ENCODE measurements around the gene ADD3. TPM values are rescaled to one million over a fixed set of nuclear protein-coding genes. Genes with fewer than 3 reads are reported as not detected.

ADD3 gene
- total and polyA plus RNA-seq, 10 of the 15 experiments (the other 5 are each of a cell fraction or from before 2014, with no cell fraction given): 27.3 to 129 (median 67.8) TPM

DNA sequence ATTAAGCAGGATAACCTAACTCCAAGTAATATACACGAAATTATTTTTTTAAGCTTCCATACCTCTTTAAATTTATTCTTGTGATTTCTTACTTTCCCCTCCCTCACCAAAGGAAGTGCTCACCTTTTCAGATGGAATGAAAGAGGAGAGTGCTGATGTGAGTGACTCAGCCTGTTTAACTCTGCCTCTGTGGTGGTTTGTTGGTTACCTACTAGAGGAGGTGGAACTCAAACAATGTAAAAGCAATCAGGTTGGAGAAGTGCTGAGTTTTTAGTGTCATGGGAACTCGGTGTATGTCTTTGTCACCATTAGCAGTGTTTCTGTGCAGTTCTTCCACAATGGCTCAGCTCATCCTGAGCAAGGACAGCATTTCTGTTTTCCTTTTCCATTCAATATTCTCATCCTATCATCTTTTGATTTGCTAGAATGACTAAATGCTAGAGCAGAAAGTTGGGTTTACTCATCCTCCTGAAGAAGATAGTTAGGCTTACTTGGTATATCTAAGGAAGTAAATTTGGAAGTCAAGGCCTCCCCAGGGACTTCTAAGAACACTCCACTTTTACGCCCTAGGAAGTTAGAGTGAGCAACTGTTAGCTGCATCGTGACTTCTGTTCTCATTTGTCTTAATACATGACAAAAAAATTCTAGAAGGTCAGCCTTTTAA lies 6.0 kb downstream of the ADD3 start:
- intact Hi-C loops (cut with micrococcal nuclease; ENCODE audit: unreplicated experiment): loop anchor here (5.0 kb wide), 1 partner anchor 36 kb away; no protein-coding TSS in a partner anchor
- in situ Hi-C loops (cut with MboI): no loop called here
- TF ChIP-seq BMI1 (IDR thresholded peaks at IDR 0.05; ENCODE audit: borderline replicate concordance): no peak
- no peak for TF ChIP-seq CBFB (IDR thresholded peaks at IDR 0.05; ENCODE audit: low read depth)
- no peak for TF ChIP-seq BACH1 (IDR thresholded peaks at IDR 0.05; ENCODE audit: borderline replicate concordance)
- no peak for TF ChIP-seq HDGF (IDR thresholded peaks at IDR 0.05)
- TF ChIP-seq KDM1A (IDR thresholded peaks at IDR 0.05; ENCODE audit: borderline replicate concordance): no peak
- TF ChIP-seq NFIC (IDR thresholded peaks at IDR 0.05; ENCODE audit: low read depth, low read length): no peak
- TF ChIP-seq EGR1 (IDR thresholded peaks at IDR 0.05; ENCODE audit: borderline replicate concordance in 1 of 2, low read depth in 2 of 2, low read length in 2 of 2): no peak
- TF ChIP-seq SPI1 (IDR thresholded peaks at IDR 0.05; ENCODE audit: borderline replicate concordance, insufficient read depth, low read depth, low read length): no peak
- TF ChIP-seq NR2F1 (conservative IDR thresholded peaks at IDR 0.05): no peak
- TF ChIP-seq IRF4 (IDR thresholded peaks at IDR 0.05; ENCODE audit: low read depth, low read length): no peak
- no peak for TF ChIP-seq SMC3 (IDR thresholded peaks at IDR 0.05; ENCODE audit: borderline replicate concordance, low read length)
- no peak for TF ChIP-seq ZNF274 (IDR thresholded peaks at IDR 0.05; ENCODE audit: insufficient read depth, insufficient read length)
- TF ChIP-seq PAX5 (IDR thresholded peaks at IDR 0.05; ENCODE audit: borderline replicate concordance, low read depth, low read length): no peak
- TF ChIP-seq DPF2 (IDR thresholded peaks at IDR 0.05): no peak
- no peak for TF ChIP-seq ZBTB40 (IDR thresholded peaks at IDR 0.05; ENCODE audit: borderline replicate concordance)
- no peak for TF ChIP-seq CBX3 (IDR thresholded peaks at IDR 0.05; ENCODE audit: borderline replicate concordance, low read depth)
- Histone ChIP-seq H3K79me2 (ENCODE audit: control insufficient read depth, insufficient read depth, low read length) (peaks cover 67% of the 10 kb centered on the region), H3K9me3 (replicated peaks; ENCODE audit: control insufficient read depth, insufficient read depth, low read length) (no peaks in the 10 kb centered on the region), H2AFZ (ENCODE audit: control insufficient read depth, low read depth, low read length) (peak overlapping the region; percentile 4; the same call in 1 of the 2 replicates), H4K20me1 (ENCODE audit: control insufficient read depth, insufficient read depth) (no peaks in the 10 kb centered on the region), H3K36me3 (ENCODE audit: control insufficient read depth in 2 of 2, insufficient read depth in 2 of 2, low read length in 1 of 2) (no peaks in the 10 kb centered on the region), H3K4me2 (ENCODE audit: control insufficient read depth, insufficient read depth) (peak overlapping the region; percentile 59), H3K4me3 (no peak overlapping the region), H3K27ac (ENCODE audit: control insufficient read depth, insufficient read depth) (no peak overlapping the region), H3K4me1 (ENCODE audit: control insufficient read depth, insufficient read depth, low read length) (peaks cover 25% of the 10 kb centered on the region), H3K9ac (ENCODE audit: control insufficient read depth, insufficient read depth, low read length) (no peak overlapping the region), H3K27me3 (replicated peaks in 1 of 2; ENCODE audit: control insufficient read depth in 2 of 2, insufficient read depth in 2 of 2, low read length in 1 of 2) (no peaks in the 10 kb centered on the region)
- RAD21 ChIA-PET (ENCODE audit: unreplicated experiment): interaction anchor here (0.8 to 5.5 kb wide), 7 partner anchors 8 to 91 kb away, joined by 3 to 48 read pairs (median 4); no protein-coding TSS in a partner anchor
- ATAC-seq: peak; percentile 19
- POLR2A ChIA-PET: no interaction called here
- no TSS peak for BruUV-seq (replicated peaks)
- 60% methylated on average over 4 of the region's 4 CpGs for WGBS (ENCODE audit: insufficient coverage, insufficient replicate concordance, low lambda C conversion rate, missing lambda C conversion rate)
- CTCF ChIA-PET: interaction anchor here (1.3 to 7.0 kb wide), 6 partner anchors 17 to 186 kb away, joined by 3 to 97 read pairs (median 15); no protein-coding TSS in a partner anchor
- no peak for DNase-seq (ENCODE audit: low read depth, low spot score)
- peak; percentile 38 for FAIRE-seq
- SMC1A ChIA-PET (ENCODE audit: uncharacterized antibody, unreplicated experiment): interaction anchor here (0.8 to 5.4 kb wide), 18 partner anchors 9 to 131 kb away, joined by 3 to 42 read pairs (median 5); no protein-coding TSS in a partner anchor

Measured in GM12878 (cell line).